HEK293T (cell line): ENCODE measurements around the gene PLOD3.

Experiments
- CTCF ChIA-PET: fragments of 350-600 bp; formaldehyde crosslinking; extraction: SDS; loops from one replicate; lab custom pipeline; 2021; ENCODE audit warnings: antibody characterized with exemption, inconsistent platforms; lab: Yijun Ruan, JAX
- POLR2A ChIA-PET: fragments of 350-600 bp; formaldehyde crosslinking; extraction: SDS; loops from one replicate; lab custom pipeline; 2020; ENCODE audit warnings: antibody characterized with exemption, inconsistent platforms; lab: Yijun Ruan, JAX
- DNase-seq: peaks from one replicate; pipeline ENCODE4 v3.0.0; 2012; ENCODE audit warnings: mixed read lengths; ENCODE audit errors: extremely low spot score
- ARNT ChIP-seq: fragments of 450-650 bp; IDR thresholded peaks from 2 replicates; pipeline ENCODE4 v1.6.1; 2017; ENCODE audit warnings: mild to moderate bottlenecking
- BHLHE40 ChIP-seq: fragments of 450-650 bp; IDR thresholded peaks from 2 replicates; pipeline ENCODE4 v1.6.1; 2016; ENCODE audit warnings: mild to moderate bottlenecking, moderate library complexity, borderline replicate concordance
- CTBP1 ChIP-seq: fragments of 450-650 bp; IDR thresholded peaks from 2 replicates; pipeline ENCODE4 v1.6.1; 2016; ENCODE audit warnings: borderline replicate concordance
- ELF4 ChIP-seq: fragments of 450-650 bp; IDR thresholded peaks from 2 replicates; pipeline ENCODE4 v1.6.1; 2017; ENCODE audit warnings: antibody characterized with exemption
- FOXA1 ChIP-seq: fragments of 450-650 bp; IDR thresholded peaks from 2 replicates; pipeline ENCODE4 v1.6.1; 2016; ENCODE audit warnings: mild to moderate bottlenecking
- FOXK2 ChIP-seq: fragments of 450-650 bp; IDR thresholded peaks from 2 replicates; pipeline ENCODE4 v1.6.1; 2016; ENCODE audit warnings: mild to moderate bottlenecking
- FOXM1 ChIP-seq: fragments of 450-650 bp; IDR thresholded peaks from 2 replicates; pipeline ENCODE4 v1.6.1; 2017; ENCODE audit warnings: mild to moderate bottlenecking, borderline replicate concordance
- HDGF ChIP-seq: fragments of 450-650 bp; IDR thresholded peaks from 2 replicates; pipeline ENCODE4 v1.6.1; 2017; ENCODE audit warnings: antibody characterized with exemption, borderline replicate concordance
- L3MBTL2 ChIP-seq: fragments of 450-650 bp; conservative IDR thresholded peaks from 2 replicates; pipeline ENCODE4 v1.6.1; 2016; ENCODE audit warnings: mild to moderate bottlenecking
- LEF1 ChIP-seq: fragments of 450-650 bp; IDR thresholded peaks from 2 replicates; pipeline ENCODE4 v1.6.1; 2017; ENCODE audit warnings: mild to moderate bottlenecking, borderline replicate concordance
- NFRKB ChIP-seq: fragments of 450-650 bp; IDR thresholded peaks from 2 replicates; pipeline ENCODE4 v1.6.1; 2016; ENCODE audit warnings: mild to moderate bottlenecking, moderate library complexity
- PKNOX1 ChIP-seq: fragments of 450-650 bp; IDR thresholded peaks from 2 replicates; pipeline ENCODE4 v1.6.1; 2016
- SP1 ChIP-seq: fragments of 450-650 bp; IDR thresholded peaks from 2 replicates; pipeline ENCODE4 v1.6.1; 2017
- SUZ12 ChIP-seq: fragments of 450-650 bp; IDR thresholded peaks from 2 replicates; pipeline ENCODE4 v1.6.1; 2016; ENCODE audit warnings: mild to moderate bottlenecking
- TARDBP ChIP-seq: fragments of 450-650 bp; IDR thresholded peaks from 2 replicates; pipeline ENCODE4 v1.6.1; 2016
- ZNF384 ChIP-seq: fragments of 450-650 bp; IDR thresholded peaks from 2 replicates; pipeline ENCODE4 v1.6.1; 2016

PLOD3 gene

GRCh38 chr7:101177644-101178043, 39.7 kb downstream of the PLOD3 start:
- no peak for TF ChIP-seq SP1
- no peak for TF ChIP-seq L3MBTL2
- no peak for TF ChIP-seq FOXM1
- no peak for TF ChIP-seq ELF4
- TF ChIP-seq BHLHE40: no peak
- no peak for TF ChIP-seq SUZ12
- no peak for TF ChIP-seq ARNT
- TF ChIP-seq FOXA1: no peak
- no peak for TF ChIP-seq NFRKB
- CTCF ChIA-PET: interaction anchor here (1.3 kb wide), 1 partner anchor 15 kb away, joined by 4 read pairs; no protein-coding TSS in a partner anchor

DNA sequence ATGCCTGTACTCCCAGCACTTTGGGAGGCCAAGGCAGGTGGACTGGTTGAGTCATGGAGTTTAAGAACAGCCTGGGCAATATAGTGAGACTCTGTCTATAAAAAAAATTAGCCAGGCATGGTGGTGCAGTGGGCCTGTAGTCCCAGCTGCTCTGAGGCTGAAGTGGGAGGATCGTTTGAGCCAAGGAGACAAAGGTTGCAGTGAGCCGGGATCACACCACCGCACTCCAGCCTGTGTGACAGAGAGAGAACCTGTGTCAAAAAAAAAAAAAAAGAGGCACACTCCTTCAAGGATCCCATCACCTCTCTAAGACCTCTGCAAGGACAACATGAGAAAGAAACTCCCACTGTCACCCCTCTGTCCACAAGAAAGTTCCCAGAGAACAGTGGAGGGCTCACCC, 41.7 kb downstream of the PLOD3 start:
- TF ChIP-seq FOXK2: no peak
- TF ChIP-seq L3MBTL2: no peak
- no peak for TF ChIP-seq BHLHE40
- TF ChIP-seq FOXA1: no peak
- TF ChIP-seq ARNT: no peak
- no peak for TF ChIP-seq LEF1
- POLR2A ChIA-PET: no interaction called here
- no peak for DNase-seq
- CTCF ChIA-PET: interaction anchor here (1.7 kb wide), 1 partner anchor 17 kb away, joined by 5 read pairs; no protein-coding TSS in a partner anchor

More at GRCh38 chr7:101177644-101178043, 39.7 kb downstream of the PLOD3 start:
- DNase-seq: no peak
- POLR2A ChIA-PET: no interaction called here

- POLR2A ChIA-PET: interaction anchor here (0.7 to 1.7 kb wide), 4 partner anchors 8 to 108 kb away, joined by 3 to 16 read pairs (median 4); partner anchors contain the start of genes PLOD3 and ZNHIT1
These were observed 43.0 kb downstream of the PLOD3 start for GRCh38 chr7:101174322-101174854.

GRCh38 chr7:101173752-101174244, 43.6 kb downstream of the PLOD3 start:
- POLR2A ChIA-PET: interaction anchor here (0.5 to 1.7 kb wide), 9 partner anchors 8 to 1162 kb away, joined by 3 to 16 read pairs (median 3); partner anchors contain the start of genes PLOD3, UFSP1, VGF and ZNHIT1
- TF ChIP-seq PKNOX1: no peak
- TF ChIP-seq HDGF: no peak
- TF ChIP-seq L3MBTL2: no peak
- TF ChIP-seq FOXK2: no peak
- no peak for TF ChIP-seq ARNT
- no peak for TF ChIP-seq TARDBP
- CTCF ChIA-PET: interaction anchor here (0.5 to 2.0 kb wide), 6 partner anchors 16 to 143 kb away, joined by 3 to 15 read pairs (median 4); no protein-coding TSS in a partner anchor
- peak; percentile 86 for DNase-seq

More at GRCh38 chr7:101174322-101174854, 43.0 kb downstream of the PLOD3 start:
- TF ChIP-seq BHLHE40: no peak
- TF ChIP-seq NFRKB: no peak
- TF ChIP-seq FOXM1: no peak
- no peak for TF ChIP-seq ELF4
- TF ChIP-seq SP1: no peak
- TF ChIP-seq FOXK2: no peak
- no peak for TF ChIP-seq LEF1
- TF ChIP-seq CTBP1: no peak
- TF ChIP-seq L3MBTL2: no peak
- TF ChIP-seq HDGF: no peak
- TF ChIP-seq ARNT: no peak
- TF ChIP-seq SUZ12: no peak
- no peak for TF ChIP-seq TARDBP
- TF ChIP-seq ZNF384: no peak
- no peak for TF ChIP-seq PKNOX1
- no peak for TF ChIP-seq FOXA1
- CTCF ChIA-PET: interaction anchor here (1.1 to 2.0 kb wide), 4 partner anchors 16 to 108 kb away, joined by 3 to 15 read pairs (median 6); no protein-coding TSS in a partner anchor
- no peak for DNase-seq

DNA sequence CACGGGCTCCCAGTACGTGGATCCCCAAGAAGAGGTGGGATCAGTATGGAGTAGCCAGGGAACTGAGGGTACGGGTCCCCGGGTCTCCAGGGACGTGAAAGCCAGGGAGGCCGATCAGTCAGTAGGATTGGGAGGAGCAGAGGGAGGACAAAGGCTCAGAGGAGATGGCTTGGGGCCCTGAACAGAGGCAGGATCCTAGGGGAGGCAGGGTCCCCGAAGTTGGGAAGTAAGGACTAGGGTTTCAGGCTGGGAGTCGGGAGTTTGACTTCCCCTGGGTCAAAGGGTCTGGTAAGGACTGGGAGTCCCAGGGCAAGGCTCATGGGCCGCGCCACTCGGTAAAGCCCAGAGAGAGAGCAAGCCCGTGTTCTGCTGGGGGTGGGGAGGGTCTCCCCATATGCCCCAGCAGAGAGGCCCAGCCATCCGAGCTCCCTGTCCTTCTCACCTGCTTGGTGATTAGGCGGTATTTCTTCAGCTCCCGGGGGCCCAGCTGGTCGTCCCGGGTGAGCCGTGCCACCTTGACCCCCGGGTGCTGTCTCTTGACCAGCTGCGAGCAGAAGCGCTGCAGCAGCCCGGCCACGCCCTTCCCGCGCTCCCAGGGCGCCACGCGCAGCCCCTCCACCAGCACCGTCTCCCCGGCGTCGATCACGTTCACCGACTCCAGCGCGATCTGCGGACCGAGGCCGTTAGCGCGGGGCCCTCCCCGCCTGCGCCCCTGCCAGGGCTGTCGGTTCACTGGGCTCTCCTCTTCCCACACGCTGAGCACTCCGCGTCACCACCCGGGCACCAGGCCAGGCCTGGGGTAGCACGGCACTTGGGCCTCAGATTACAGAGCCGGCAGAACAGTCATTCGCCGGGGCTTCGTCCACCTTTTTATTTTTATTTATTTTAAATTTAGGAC, 44.3 kb downstream of the PLOD3 start:
- DNase-seq: no peak
- CTCF ChIA-PET: interaction anchor here (0.5 to 2.0 kb wide), 4 partner anchors 19 to 144 kb away, joined by 3 to 15 read pairs (median 4); no protein-coding TSS in a partner anchor
- TF ChIP-seq PKNOX1 (no peak), HDGF (no peak), FOXK2 (no peak), FOXM1 (no peak), SP1 (no peak), ARNT (no peak), LEF1 (no peak), TARDBP (no peak), L3MBTL2 (no peak), ZNF384 (no peak), FOXA1 (no peak)
- POLR2A ChIA-PET: interaction anchor here (0.5 to 1.7 kb wide), 9 partner anchors 8 to 1161 kb away, joined by 3 to 16 read pairs (median 3); partner anchors contain the start of genes PLOD3, UFSP1, VGF and ZNHIT1
